K562 (cell line): Measurements from ENCODE around the gene TRIP6. TPM values are rescaled to one million over a fixed set of nuclear protein-coding genes. Genes with fewer than 3 reads are reported as not detected.
A peak's percentile ranks its signal among the peaks of the same experiment; 100 is the strongest.

Source experiments
- ATAC-seq: fragments of 200-7000 bp; cut with Tn5 transposase; 3 replicates; pipeline ENCODE4 v1.9.1; 2020; ENCODE audit warnings: moderate library complexity
- BruUV-seq: library from RNA; stranded (reverse); fragments of 400-500 nt; replicated peaks from 2 replicates; lab custom pipeline; 2021; lab: Mats Ljungman, UMichigan
- CTCF ChIA-PET: fragments of 300-600 bp; formaldehyde crosslinking; extraction: SDS; loops from one replicate; lab custom pipeline; 2021; ENCODE audit warnings: low intra/inter-chr PET ratio; lab: Yijun Ruan, JAX
- POLR2A ChIA-PET: fragments of 300-600, 350-650 bp; sonication (Branson Sonifier 250); formaldehyde crosslinking; extraction: SDS; loops from one replicate; lab custom pipeline; 2021; ENCODE audit warnings: antibody characterized with exemption, inconsistent platforms; lab: Yijun Ruan, JAX
- DNase-seq, 4 experiments: peaks; one replicate each; pipeline versions ENCODE4 v3.0.0 to v3.0.0-alpha.2; 2011 to 2018; ENCODE audit warnings: low spot score in 3 of 4, mixed read lengths in 3 of 4; ENCODE audit errors: extremely low read depth in 1 of 4
- FAIRE-seq: peaks from 2 replicates; lab custom pipeline; 2011; peaks lifted over from hg19 to GRCh38; lab: Jason Lieb, UNC
- H2AFZ ChIP-seq: 2 replicates; pipeline ENCODE4 v1.6.0; 2011; ENCODE audit warnings: low read depth, low read length, control low read depth, inconsistent platforms
- H3K27ac ChIP-seq: fragments of 200-600 bp; 3 replicates; pipeline ENCODE4 v1.8.0; 2011; ENCODE audit warnings: low read depth, mild to moderate bottlenecking, control low read depth, inconsistent platforms, low read length, moderate library complexity, mixed read lengths; ENCODE audit errors: extremely low read depth
- H3K27me3 ChIP-seq, 2 experiments: fragments of 300-600 bp in 1 of 2; 2 replicates in 1 of 2; 3 replicates in 1 of 2; pipeline versions ENCODE4 v1.6.0 to v1.8.0; 2011; ENCODE audit warnings: inconsistent platforms in 2 of 2, low read length in 2 of 2, mild to moderate bottlenecking in 1 of 2, mixed read lengths in 1 of 2, moderate library complexity in 1 of 2; ENCODE audit not compliant: control insufficient read depth in 2 of 2, insufficient read depth in 2 of 2
- H3K36me3 ChIP-seq: fragments of 300-600 bp; 3 replicates; pipeline ENCODE4 v1.8.0; 2011; ENCODE audit warnings: mild to moderate bottlenecking, low read length, inconsistent platforms; ENCODE audit not compliant: control insufficient read depth, insufficient read depth
- H3K4me1 ChIP-seq, 2 experiments: fragments of 200-600 bp in 1 of 2; replicated peaks in 1 of 2; 2 replicates in 1 of 2; 3 replicates in 1 of 2; pipeline versions ENCODE4 v1.5.1 to v1.8.0; 2011; ENCODE audit warnings: inconsistent platforms in 2 of 2, low read length in 2 of 2, mild to moderate bottlenecking in 1 of 2, mixed read lengths in 1 of 2, moderate library complexity in 1 of 2; ENCODE audit not compliant: control insufficient read depth in 2 of 2, insufficient read depth in 2 of 2
- H3K4me2 ChIP-seq: 2 replicates; pipeline ENCODE4 v1.6.1; 2011; ENCODE audit warnings: low read length, control low read depth, inconsistent platforms, mixed read lengths; ENCODE audit not compliant: insufficient read depth
- H3K4me3 ChIP-seq: fragments of 200-600 bp; sonication (generic), shearing (Covaris generic); 2 replicates; pipeline ENCODE4 v1.5.1; 2016; ENCODE audit warnings: control low read depth, inconsistent platforms
- H3K79me2 ChIP-seq: fragments of 200-600 bp; 3 replicates; pipeline ENCODE4 v1.8.0; 2011; ENCODE audit warnings: low read length, inconsistent platforms; ENCODE audit not compliant: control insufficient read depth, insufficient read depth
- H3K9ac ChIP-seq, 2 experiments: 2 replicates each; pipeline versions ENCODE4 v1.6.0 to v1.6.1; 2011; ENCODE audit warnings: low read depth in 2 of 2, low read length in 2 of 2, control low read depth in 1 of 2, inconsistent platforms in 1 of 2, mild to moderate bottlenecking in 1 of 2, mixed read lengths in 1 of 2; ENCODE audit not compliant: insufficient read depth in 1 of 2
- H3K9me1 ChIP-seq: one replicate; pipeline ENCODE4 v1.6.0; 2011; ENCODE audit warnings: inconsistent platforms, mild to moderate bottlenecking, low read length, moderate library complexity; ENCODE audit not compliant: control insufficient read depth, insufficient read depth
- H3K9me3 ChIP-seq: replicated peaks from 2 replicates; pipeline ENCODE4 v1.5.1; 2011; ENCODE audit warnings: low read depth, low read length, inconsistent platforms; ENCODE audit not compliant: control insufficient read depth, insufficient read depth
- H4K20me1 ChIP-seq: replicated peaks from 2 replicates; pipeline ENCODE4 v1.6.1; 2011; ENCODE audit warnings: low read length, inconsistent platforms, mixed read lengths; ENCODE audit not compliant: control insufficient read depth, insufficient read depth
- ELK3 ChIP-seq: fragments of 450-650 bp; formaldehyde crosslinking; IDR thresholded peaks from 2 replicates; pipeline ENCODE4 v1.4.0; 2020; ENCODE audit warnings: mild to moderate bottlenecking
- JUNB ChIP-seq: fragments of 450-650 bp; formaldehyde crosslinking; conservative IDR thresholded peaks from 2 replicates; pipeline ENCODE4 v1.4.0; 2020; ENCODE audit warnings: mild to moderate bottlenecking
- KDM4B ChIP-seq, 2 experiments: fragments of 450-650 bp in 1 of 2; sonication (generic) in 1 of 2; IDR thresholded peaks; 2 replicates each; pipeline ENCODE4 v1.6.1; 2016 to 2017; ENCODE audit warnings: borderline replicate concordance in 2 of 2, antibody characterized with exemption in 1 of 2, low read depth in 1 of 2, mild to moderate bottlenecking in 1 of 2
- MBD1 ChIP-seq: fragments of 250-450 bp; sonication (Bioruptor Pico); IDR thresholded peaks from 2 replicates; pipeline ENCODE4 v1.8.0; 2022; ENCODE audit warnings: inconsistent platforms
- NCOA4 ChIP-seq: fragments of 450-650 bp; IDR thresholded peaks from 2 replicates; pipeline ENCODE4 v1.6.1; 2018; ENCODE audit warnings: mild to moderate bottlenecking; ENCODE audit not compliant: partially characterized antibody
- NR3C1 ChIP-seq: sonication (generic); formaldehyde crosslinking; IDR thresholded peaks from 2 replicates; pipeline ENCODE4 v1.8.1; 2022; ENCODE audit warnings: missing genetic modification reagents
- NRF1 ChIP-seq, 2 experiments: fragments of 450-650 bp; IDR thresholded peaks in 1 of 2; conservative IDR thresholded peaks in 1 of 2; 2 replicates each; pipeline ENCODE4 v1.6.1; 2014; ENCODE audit warnings: mild to moderate bottlenecking in 2 of 2
- PHF21A ChIP-seq: fragments of 450-650 bp; IDR thresholded peaks from 2 replicates; pipeline ENCODE4 v1.6.1; 2017; ENCODE audit warnings: low read depth, borderline replicate concordance
- RAD51 ChIP-seq: fragments of 450-650 bp; IDR thresholded peaks from 2 replicates; pipeline ENCODE4 v1.7.1; 2016; ENCODE audit warnings: low read depth, mild to moderate bottlenecking, borderline replicate concordance
- RBM15 ChIP-seq: fragments of 200-400 bp; formaldehyde crosslinking; IDR thresholded peaks from 2 replicates; pipeline ENCODE4 v1.6.1; 2018; ENCODE audit warnings: mild to moderate bottlenecking, low read length, moderate library complexity; ENCODE audit not compliant: insufficient read depth
- RCOR1 ChIP-seq, 2 experiments: IDR thresholded peaks; 2 replicates each; pipeline ENCODE4 v1.6.1; 2012; ENCODE audit warnings: low read depth in 2 of 2, low read length in 2 of 2, borderline replicate concordance in 1 of 2, improper control_type of control experiment in 1 of 2
- SIRT6 ChIP-seq: IDR thresholded peaks from one replicate; pipeline ENCODE4 v1.6.1; 2012; ENCODE audit warnings: low read depth, mild to moderate bottlenecking, control low read depth, inconsistent platforms, low read length, moderate library complexity
- SMARCA5 ChIP-seq: fragments of 450-650 bp; IDR thresholded peaks from 2 replicates; pipeline ENCODE4 v1.6.1; 2016
- STAT5A ChIP-seq: IDR thresholded peaks from 2 replicates; pipeline ENCODE4 v1.6.1; 2012; ENCODE audit warnings: low read length, inconsistent platforms, borderline replicate concordance
- USF2 ChIP-seq: sonication (generic); formaldehyde crosslinking; IDR thresholded peaks from 2 replicates; pipeline ENCODE4 v1.5.0; 2020; ENCODE audit warnings: missing genetic modification reagents
- ZNF224 ChIP-seq: sonication (generic); formaldehyde crosslinking; IDR thresholded peaks from 2 replicates; pipeline ENCODE4 v1.8.0; 2022; ENCODE audit warnings: mild to moderate bottlenecking, missing genetic modification reagents
- ZNF436 ChIP-seq: fragments of 250-450, 450-650 bp; sonication (Bioruptor Pico); formaldehyde crosslinking; IDR thresholded peaks from 2 replicates; pipeline ENCODE4 v1.7.0; 2020; ENCODE audit warnings: mild to moderate bottlenecking
- ZNF586 ChIP-seq: fragments of 450-650 bp; formaldehyde crosslinking; conservative IDR thresholded peaks from 2 replicates; pipeline ENCODE4 v1.4.0; 2020; ENCODE audit warnings: mild to moderate bottlenecking, moderate library complexity
- ZNF75A ChIP-seq: fragments of 450-650 bp; formaldehyde crosslinking; IDR thresholded peaks from 2 replicates; pipeline ENCODE4 v1.4.0; 2020; ENCODE audit warnings: mild to moderate bottlenecking
- WGBS: fragments of 100-300 bp; shearing (Covaris generic); methylation state at CpG from one replicate; pipeline ENCODE4 v1.1.6; 2016; ENCODE audit warnings: low coverage, mixed read lengths; ENCODE audit not compliant: insufficient coverage; ENCODE audit errors: missing lambda C conversion rate; 5-methylcytosine and 5-hydroxymethylcytosine counted together
- in situ Hi-C: fragments of 300-500 bp; cut with MboI; formaldehyde crosslinking; loops from 4 replicates; pipeline ENCODE4 v1.15.0; 2018; ENCODE audit warnings: inconsistent platforms, mixed read lengths
- intact Hi-C: fragments of 100-400 bp; cut with micrococcal nuclease; formaldehyde crosslinking; loops from 2 replicates; pipeline ENCODE4 v1.14.2; 2022
- polyA plus RNA-seq, 8 experiments: library from polyadenylated mRNA; depleted of rRNA in 4 of 8; stranded (reverse) in 5 of 8; unstranded in 3 of 8; fragments of >200 nt; fragmentation: Nextera tagmentation in 2 of 8; fragmentation: Illumina TruSeq in 1 of 8; extraction: Ambion mirVana in 2 of 8; extraction: Trizol in 1 of 8; gene quantifications; 2 replicates each; pipeline versions ENCODE4 v1.2.1 to v1.2.3, GENCODE V29; 2011 to 2014; ENCODE audit warnings: inconsistent platforms in 1 of 8, missing spikeins in 1 of 8
- total RNA-seq, 7 experiments: library from RNA; depleted of rRNA in 6 of 7; stranded (reverse); fragments of >200 nt in 6 of 7; fragmentation: Illumina TruSeq in 2 of 7; extraction: Trizol in 2 of 7; gene quantifications; 2 replicates each; pipeline versions ENCODE4 v1.2.1 to v1.2.3, GENCODE V29; 2011 to 2021; ENCODE audit warnings: low replicate concordance in 1 of 7

TRIP6 gene
- total and polyA plus RNA-seq, 9 of the 15 experiments (the other 6 are each of a cell fraction or from before 2014, with no cell fraction given): 5.9 to 141 (median 54.0) TPM

- Histone ChIP-seq H3K4me3 (peak within 1 kb of the TSS; percentile 100), H2AFZ (peak within 1 kb of the TSS; percentile 88), H3K9me1 (no peaks in the 10 kb centered on the region), H3K27me3 (no peaks in the 10 kb centered on the region), H3K4me2 (peak within 1 kb of the TSS; percentile 100), H4K20me1 (peaks cover 6% of the 10 kb centered on the region; the same call in 1 of the 2 replicates), H3K4me1 (peaks cover 20 to 48% of the 10 kb centered on the region in 2 experiments; a peak in 4 of 5 replicates), H3K79me2 (peaks cover 63% of the 10 kb centered on the region), H3K9ac (peak within 1 kb of the TSS; percentile 94 to 98), H3K9me3 (no peaks in the 10 kb centered on the region), H3K27ac (peak within 1 kb of the TSS; percentile 96), H3K36me3 (peaks cover 89% of the 10 kb centered on the region)
- intact Hi-C loops: no loop called here
- WGBS: under 1% methylated on average over 73 of the region's 79 CpGs
- BruUV-seq: TSS peak; percentile 98
- ChIA-PET POLR2A (interaction anchor here (0.6 to 6.2 kb wide), 23 partner anchors 13 to 439 kb away, joined by 3 to 144 read pairs (median 4); partner anchors contain the start of genes EPHB4, POP7, SLC12A9 and UFSP1), CTCF (no interaction called here)
- in situ Hi-C loops: no loop called here
- peak; percentile 96 for FAIRE-seq
- DNase-seq: peak; percentile 96 to 100 (median 98)
- ATAC-seq: peak; percentile 97
- no peak for TF ChIP-seq MBD1 (CRISPR knock-in tag)
- TF ChIP-seq ELK3 (CRISPR knock-in tag): 0 out of 2 replicates have a peak, but pooled peaks have one; percentile 47
- peak in 1 of 2 experiments; percentile 69; a peak in 1 of 4 replicates for TF ChIP-seq KDM4B (IDR thresholded peaks at IDR 0.05; ENCODE audit: borderline replicate concordance in 2 of 2, low read depth in 1 of 2)
- no peak for TF ChIP-seq SIRT6
- 0 out of 2 replicates have a peak, but pooled peaks have one; percentile 50 for TF ChIP-seq JUNB
- TF ChIP-seq ZNF75A (CRISPR knock-in tag): no peak
- no peak for TF ChIP-seq RBM15
- TF ChIP-seq ZNF436: no peak
- TF ChIP-seq PHF21A: no peak; the same call in 1 of the 2 replicates
- TF ChIP-seq RCOR1 (IDR thresholded peaks at IDR 0.05; ENCODE audit: borderline replicate concordance in 1 of 2, low read depth in 2 of 2, low read length in 2 of 2): peak in 1 of 2 experiments; percentile 62; a peak in 1 of 4 replicates
- TF ChIP-seq NCOA4: no peak
- TF ChIP-seq NR3C1 (CRISPR knock-in tag): 0 out of 2 replicates have a peak, but pooled peaks have one; percentile 55
- no peak for TF ChIP-seq ZNF224 (CRISPR knock-in tag)
- TF ChIP-seq STAT5A: 0 out of 2 replicates have a peak, but pooled peaks have one; percentile 12
- TF ChIP-seq SMARCA5: no peak
- no peak; the same call in 1 of the 2 replicates for TF ChIP-seq ZNF586
- TF ChIP-seq USF2 (CRISPR knock-in tag): no peak
- peak; percentile 98 for TF ChIP-seq NRF1 (conservative IDR thresholded peaks at IDR 0.05 in 1 of 2, IDR thresholded peaks at IDR 0.05 in 1 of 2)
- no peak for TF ChIP-seq RAD51
Measured at GRCh38 chr7:100874577-100875355, 7.6 kb downstream of the TRIP6 start, which contains the start of gene SRRT. Gene SRRT, plus strand, starts transcription at chr7:100875103. Its CDS starts 488 bp downstream, at chr7:100875591.
